Central memory CD8-positive, alpha-beta T cell (primary cell): ENCODE results near the gene OTUB2.

Experiments used
- ATAC-seq: fragments of 150-1000 bp; cut with Tn5 transposase; replicated peaks from 2 replicates; pipeline ENCODE4 v1.10.0; 2022; ENCODE audit warnings: mild to moderate bottlenecking, moderate FRiP score, moderate number of reproducible peaks; ENCODE audit not compliant: poor library complexity, severe bottlenecking; ENCODE audit errors: extremely low read depth
- DNase-seq, 2 donors: peaks; one replicate each; pipeline ENCODE4 v3.0.0; 2021; ENCODE audit warnings: low spot score in 2 of 2
- H3K27ac Mint-ChIP-seq: one replicate; pipeline ENCODE4 v1.8.0; 2022; ENCODE audit warnings: low read depth, mild to moderate bottlenecking, moderate library complexity, mixed read lengths
- H3K27me3 Mint-ChIP-seq: one replicate; pipeline ENCODE4 v1.8.0; 2022; ENCODE audit warnings: mixed read lengths
- H3K36me3 Mint-ChIP-seq: one replicate; pipeline ENCODE4 v1.8.0; 2022; ENCODE audit warnings: mild to moderate bottlenecking, moderate library complexity, mixed read lengths; ENCODE audit not compliant: insufficient read depth
- H3K4me1 Mint-ChIP-seq: one replicate; pipeline ENCODE4 v1.8.0; 2022; ENCODE audit warnings: mixed read lengths
- H3K4me3 Mint-ChIP-seq: one replicate; pipeline ENCODE4 v1.8.0; 2022; ENCODE audit warnings: mild to moderate bottlenecking, moderate library complexity, mixed read lengths
- H3K9me3 Mint-ChIP-seq: one replicate; pipeline ENCODE4 v1.8.0; 2022; ENCODE audit warnings: mixed read lengths

OTUB2 gene

DNA sequence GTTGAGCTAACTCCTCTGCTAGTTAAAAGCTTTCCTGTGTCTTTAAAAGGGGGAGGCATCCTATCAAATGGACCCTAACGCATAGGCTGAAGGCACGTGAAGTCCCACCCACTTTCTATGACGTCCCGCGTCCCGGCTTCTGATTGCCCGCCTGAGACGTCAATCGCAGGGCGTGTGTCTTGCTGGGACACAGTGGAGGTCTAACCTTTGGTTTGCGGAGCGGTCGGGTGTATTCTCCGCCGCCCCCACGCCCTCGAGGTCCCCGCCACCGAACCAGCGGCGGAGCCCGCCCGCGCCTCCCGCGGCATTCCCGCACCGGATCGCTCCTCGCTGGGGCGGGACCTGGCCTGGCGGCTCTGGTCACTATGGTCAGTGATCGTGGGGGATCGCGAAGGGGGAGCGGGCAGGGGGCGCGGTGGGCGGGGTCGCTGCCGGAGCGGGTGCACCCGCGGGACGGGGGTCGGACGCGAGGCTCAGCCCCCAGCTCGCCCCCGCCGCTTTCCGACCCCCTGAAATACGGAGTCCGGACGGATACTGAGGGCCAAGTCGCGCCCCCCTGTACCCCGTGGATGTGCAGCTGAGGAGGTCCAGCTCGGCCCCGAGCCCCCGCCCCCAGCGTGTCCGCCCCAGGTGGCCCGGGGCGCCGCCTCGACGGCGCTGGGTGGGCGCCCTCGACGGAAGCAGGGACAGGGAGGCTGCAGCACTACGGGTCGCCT lies at the start of gene OTUB2:
Gene OTUB2, plus strand, starts transcription at position 168 of the 716 bp plus-strand sequence. Its CDS starts 198 bp downstream, at position 366.
- H3K27me3 Mint-ChIP-seq: peaks cover 27% of the 10 kb centered on the region
- H3K4me1 Mint-ChIP-seq: peaks cover 12% of the 10 kb centered on the region
- H3K4me3 Mint-ChIP-seq: peak within 1 kb of the TSS; percentile 73
- no peak within 1 kb of the TSS for H3K27ac Mint-ChIP-seq
- no peaks in the 10 kb centered on the region for H3K9me3 Mint-ChIP-seq
- H3K36me3 Mint-ChIP-seq: peaks cover 3% of the 10 kb centered on the region
- DNase-seq (peak; percentile 95 to 96), ATAC-seq (peak; percentile 100)

DNA sequence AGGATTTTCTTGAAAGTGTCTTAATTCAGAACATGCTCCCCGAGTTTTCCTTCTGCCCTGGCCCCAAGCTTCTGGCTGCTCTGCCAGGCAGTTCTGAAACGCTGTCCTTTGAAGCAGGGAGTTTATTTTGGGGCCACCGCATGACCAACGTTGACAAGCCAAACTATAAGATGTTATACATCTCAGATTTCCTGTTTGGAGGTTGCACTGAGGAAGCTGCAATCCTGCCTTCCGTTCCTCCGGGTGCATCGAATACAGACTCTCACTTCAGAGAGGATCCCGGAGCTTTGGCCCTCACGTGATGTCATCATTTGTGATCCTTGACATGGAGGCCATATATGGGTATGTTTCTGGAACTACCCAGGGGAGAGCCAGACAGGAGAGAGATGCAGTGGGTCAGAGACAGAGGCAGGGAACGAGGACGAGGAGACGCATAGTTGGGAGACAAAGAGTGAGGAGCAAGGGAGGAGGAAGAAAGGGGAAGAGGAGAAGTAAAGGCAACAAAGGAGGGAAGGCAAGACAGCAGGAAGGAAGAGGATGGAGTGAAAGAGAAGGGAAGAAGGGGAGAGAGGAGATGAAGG lies 49.6 kb upstream of the OTUB2 start, which contains the start of gene ASB2:
Gene ASB2, minus strand, starts transcription at position 94 of the 581 bp plus-strand sequence. CDS start 12,031 bp downstream, outside the sequence.
- Mint-ChIP-seq H3K36me3 (peaks cover 9% of the 10 kb centered on the region), H3K27ac (peak within 1 kb of the TSS; percentile 83), H3K4me3 (peak within 1 kb of the TSS; percentile 65), H3K9me3 (peaks cover 5% of the 10 kb centered on the region), H3K27me3 (no peaks in the 10 kb centered on the region), H3K4me1 (peaks cover 56% of the 10 kb centered on the region)
- ATAC-seq (no peak), DNase-seq (no peak)

DNA sequence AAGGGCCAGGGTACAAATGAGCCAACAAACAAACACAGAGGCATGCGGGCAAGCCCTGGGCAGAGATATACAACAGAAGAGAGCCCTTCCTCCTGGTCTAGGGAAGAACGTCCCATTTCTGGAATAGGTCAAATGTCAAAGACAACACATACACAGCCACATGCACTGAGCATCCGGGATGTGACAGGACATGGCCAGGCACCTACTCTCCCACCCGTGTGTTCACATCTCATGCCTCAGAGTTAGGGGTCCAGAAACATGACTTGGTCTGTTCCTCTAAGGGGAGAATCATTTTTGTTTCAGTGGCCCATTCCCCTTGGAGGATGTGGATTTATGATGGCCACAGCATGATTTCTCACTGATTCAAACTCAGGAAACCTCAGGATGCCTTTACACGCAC lies 49.0 kb upstream of the OTUB2 start:
- Mint-ChIP-seq H3K27me3 (no peaks in the 10 kb centered on the region), H3K4me1 (peaks cover 50% of the 10 kb centered on the region), H3K4me3 (peak overlapping the region; percentile 65), H3K36me3 (peaks cover 9% of the 10 kb centered on the region), H3K9me3 (peaks cover 5% of the 10 kb centered on the region), H3K27ac (peak overlapping the region; percentile 83)
- DNase-seq (no peak), ATAC-seq (no peak)

DNA sequence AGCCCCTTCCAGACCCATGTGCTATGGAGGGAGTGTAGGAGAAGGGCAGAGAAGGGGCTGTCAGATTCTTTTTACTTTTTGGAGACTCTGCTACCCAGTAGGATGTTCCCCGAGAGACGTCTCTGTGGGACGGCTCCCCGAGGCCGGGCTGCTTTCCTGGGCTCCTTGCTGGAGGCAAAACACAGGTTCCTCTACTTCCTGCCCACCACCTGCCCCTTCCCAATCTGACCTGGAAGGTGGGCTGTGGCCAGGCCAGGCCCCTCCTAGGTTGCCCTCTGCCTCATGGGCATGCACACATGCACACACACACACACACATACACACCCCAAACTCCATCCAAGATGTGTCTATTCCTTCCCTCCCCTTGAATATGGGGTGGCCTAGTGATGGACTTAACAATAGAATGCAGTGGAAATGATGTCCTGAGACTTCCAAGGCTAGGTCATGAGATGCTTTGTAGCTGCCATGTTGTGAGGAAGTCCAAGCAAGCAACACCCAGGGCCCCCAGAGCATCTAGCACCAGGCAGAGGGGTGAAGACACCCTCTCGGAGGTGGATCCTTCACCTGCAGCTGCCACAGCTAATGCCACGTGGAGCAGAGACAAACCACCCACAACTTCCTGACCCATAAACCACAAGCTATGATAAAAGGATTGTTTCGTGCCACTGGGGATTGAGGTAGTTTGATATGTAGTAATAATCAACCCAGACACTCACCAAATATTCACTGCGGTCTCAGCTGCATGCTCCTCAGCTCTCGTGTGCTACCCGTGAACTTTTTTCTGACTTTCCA lies 48.2 kb upstream of the OTUB2 start:
- H3K36me3 Mint-ChIP-seq: peaks cover 9% of the 10 kb centered on the region
- peak; percentile 93 for ATAC-seq
- peak; percentile 42 to 70 for DNase-seq
- peaks cover 5% of the 10 kb centered on the region for H3K9me3 Mint-ChIP-seq
- peaks cover 48% of the 10 kb centered on the region for H3K4me1 Mint-ChIP-seq
- no peaks in the 10 kb centered on the region for H3K27me3 Mint-ChIP-seq
- peak overlapping the region; percentile 65 for H3K4me3 Mint-ChIP-seq
- H3K27ac Mint-ChIP-seq: peak overlapping the region; percentile 83

DNA sequence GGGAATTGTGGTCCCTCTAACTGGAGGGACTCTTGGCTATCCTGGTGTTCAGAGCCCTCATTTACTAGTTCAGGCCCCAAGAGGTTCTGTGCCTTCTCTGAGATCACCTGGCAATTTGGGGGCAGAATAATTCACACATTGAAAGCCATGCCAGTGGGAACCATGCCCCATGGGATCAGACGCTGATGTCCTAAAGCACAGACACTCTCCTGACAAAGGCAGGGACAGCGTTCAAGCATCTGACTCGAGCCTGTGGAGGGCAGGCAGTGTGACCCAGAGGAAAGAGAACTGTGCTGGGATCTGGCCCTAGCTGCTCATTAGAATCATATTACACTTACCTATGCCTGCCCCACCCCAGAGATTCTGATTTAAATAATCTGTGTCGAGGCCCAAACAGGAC lies 47.4 kb upstream of the OTUB2 start:
- peaks cover 9% of the 10 kb centered on the region for H3K36me3 Mint-ChIP-seq
- peaks cover 5% of the 10 kb centered on the region for H3K9me3 Mint-ChIP-seq
- peak overlapping the region; percentile 83 for H3K27ac Mint-ChIP-seq
- H3K4me3 Mint-ChIP-seq: peak overlapping the region; percentile 65
- H3K4me1 Mint-ChIP-seq: peaks cover 48% of the 10 kb centered on the region
- DNase-seq (no peak), ATAC-seq (peak; percentile 10)
- no peaks in the 10 kb centered on the region for H3K27me3 Mint-ChIP-seq

DNA sequence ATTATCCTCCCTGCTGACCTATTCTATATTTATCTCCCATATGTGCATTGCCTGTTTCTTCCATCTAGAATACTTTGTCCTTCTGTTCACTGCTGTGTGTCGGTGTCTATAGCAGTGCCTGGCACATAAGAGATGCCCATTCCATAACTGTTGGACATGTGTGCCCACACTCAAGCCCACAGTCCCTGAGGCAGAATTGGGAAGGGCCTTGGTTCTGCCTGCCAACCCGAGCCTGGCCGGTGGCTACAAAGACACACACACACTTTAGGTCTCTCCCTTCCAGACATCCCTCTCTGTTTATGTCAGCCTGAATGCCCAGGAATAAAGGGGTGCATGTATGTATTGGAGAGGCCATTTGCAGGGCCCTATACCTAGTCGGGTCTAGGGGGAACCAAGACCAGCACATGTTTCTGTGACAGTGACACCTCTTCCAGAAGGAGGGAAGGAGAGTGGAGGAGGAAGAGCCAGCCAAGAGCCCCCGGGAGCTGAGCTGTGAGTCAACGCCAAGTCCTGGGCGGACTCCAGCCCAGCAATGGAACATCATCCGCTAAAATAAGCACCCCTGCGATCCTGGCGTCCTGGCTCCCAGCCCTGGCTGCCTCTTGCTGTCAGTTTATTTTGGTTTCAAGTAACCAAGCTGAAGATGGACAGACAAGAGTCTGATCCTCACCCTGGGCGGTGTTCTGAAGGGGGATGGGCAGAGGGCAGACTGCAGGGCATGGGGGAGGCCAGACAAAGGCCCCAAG lies 45.5 kb upstream of the OTUB2 start:
- no peak for DNase-seq
- peaks cover 44% of the 10 kb centered on the region for H3K4me1 Mint-ChIP-seq
- ATAC-seq: no peak
- peaks cover 9% of the 10 kb centered on the region for H3K36me3 Mint-ChIP-seq
- H3K27ac Mint-ChIP-seq: peak overlapping the region; percentile 42
- H3K9me3 Mint-ChIP-seq: peaks cover 5% of the 10 kb centered on the region
- H3K27me3 Mint-ChIP-seq: peaks cover 8% of the 10 kb centered on the region
- no peak overlapping the region for H3K4me3 Mint-ChIP-seq

DNA sequence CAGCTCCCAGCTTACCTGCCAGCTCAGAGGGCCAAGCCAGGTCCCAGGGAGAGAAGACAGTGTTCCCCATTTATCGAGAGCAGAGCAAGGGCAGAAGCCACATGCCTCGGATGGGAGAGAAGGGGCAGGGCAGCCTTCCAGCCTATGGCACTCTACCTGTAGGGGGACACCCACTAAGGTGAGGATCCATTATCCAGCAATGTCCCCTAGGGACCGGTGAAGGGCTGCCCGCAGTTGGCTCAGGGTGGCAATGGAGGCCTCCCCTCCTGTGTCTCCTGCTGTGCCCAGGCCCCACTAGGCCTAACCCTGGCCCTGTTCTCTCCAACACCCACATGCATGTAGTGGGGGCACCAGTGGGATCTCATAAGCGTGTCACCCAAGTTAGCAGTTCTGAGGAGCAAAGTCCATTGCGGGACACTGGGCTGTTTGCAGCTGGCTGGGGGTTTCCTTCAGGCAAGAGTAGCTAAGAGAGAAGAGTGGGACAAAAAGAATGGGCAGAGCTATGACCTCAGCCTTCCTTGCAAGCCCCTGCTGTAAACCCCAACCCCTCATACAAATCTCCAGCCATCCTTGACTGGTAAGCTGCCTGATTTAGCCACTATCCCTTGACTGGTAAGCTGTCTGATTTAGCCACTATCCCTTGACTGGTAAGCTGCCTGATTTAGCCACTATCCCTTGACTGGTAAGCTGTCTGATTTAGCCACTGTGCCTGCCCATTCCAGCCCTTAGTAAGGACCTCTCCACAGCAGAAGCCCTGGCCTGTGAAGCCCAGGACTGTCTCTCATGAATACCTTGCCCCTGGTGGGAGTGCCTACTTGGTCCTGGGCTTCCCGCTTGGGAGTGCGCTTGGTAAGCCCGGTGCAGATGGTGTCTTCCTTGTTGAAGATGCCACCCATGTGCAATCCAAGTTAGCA lies 44.6 kb upstream of the OTUB2 start:
- Mint-ChIP-seq H3K27me3 (peaks cover 8% of the 10 kb centered on the region), H3K36me3 (peaks cover 9% of the 10 kb centered on the region), H3K4me3 (no peak overlapping the region), H3K27ac (no peak overlapping the region), H3K4me1 (peaks cover 36% of the 10 kb centered on the region), H3K9me3 (peaks cover 4% of the 10 kb centered on the region)
- DNase-seq (no peak), ATAC-seq (no peak)

DNA sequence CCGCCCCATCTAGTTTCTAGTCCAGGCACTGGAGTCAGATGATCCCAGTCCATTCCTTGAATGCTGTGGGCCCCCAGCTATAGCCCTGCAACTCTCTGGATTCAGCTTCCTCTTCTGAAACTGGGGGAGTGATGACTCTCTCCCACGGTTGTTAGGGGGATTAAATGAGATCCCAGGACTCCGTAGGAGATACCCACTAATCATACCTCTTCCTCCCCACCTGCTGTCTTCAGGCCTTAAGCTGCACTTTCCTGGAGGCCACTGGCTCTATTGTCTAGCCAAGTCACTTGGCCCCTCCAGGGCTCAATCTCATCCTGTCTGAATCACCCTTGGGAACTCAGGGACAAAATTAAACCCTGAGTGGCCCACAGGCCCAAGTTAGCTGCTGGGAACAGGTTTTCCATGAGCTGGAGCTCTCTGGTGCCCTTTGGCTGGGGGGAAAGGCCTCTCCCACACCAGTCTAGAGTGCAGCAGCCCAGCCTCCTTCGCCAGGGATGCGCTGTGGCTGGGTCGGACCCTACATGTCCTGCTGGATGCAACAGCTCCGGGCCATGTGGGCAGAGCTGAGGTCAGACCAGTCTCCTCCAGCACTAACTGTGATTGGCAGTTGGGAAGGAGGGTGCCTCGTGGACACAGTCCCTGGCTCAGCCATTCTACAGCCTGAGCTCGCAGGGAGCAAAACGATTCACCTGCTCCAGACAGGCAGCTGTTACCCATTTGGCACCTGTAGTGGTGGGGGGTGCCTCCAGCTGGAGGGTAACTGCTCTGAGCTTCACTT lies 43.7 kb upstream of the OTUB2 start:
- H3K4me3 Mint-ChIP-seq: no peak overlapping the region
- H3K9me3 Mint-ChIP-seq: no peaks in the 10 kb centered on the region
- H3K4me1 Mint-ChIP-seq: peaks cover 28% of the 10 kb centered on the region
- DNase-seq (no peak), ATAC-seq (no peak)
- peaks cover 9% of the 10 kb centered on the region for H3K36me3 Mint-ChIP-seq
- no peak overlapping the region for H3K27ac Mint-ChIP-seq
- H3K27me3 Mint-ChIP-seq: peaks cover 8% of the 10 kb centered on the region

DNA sequence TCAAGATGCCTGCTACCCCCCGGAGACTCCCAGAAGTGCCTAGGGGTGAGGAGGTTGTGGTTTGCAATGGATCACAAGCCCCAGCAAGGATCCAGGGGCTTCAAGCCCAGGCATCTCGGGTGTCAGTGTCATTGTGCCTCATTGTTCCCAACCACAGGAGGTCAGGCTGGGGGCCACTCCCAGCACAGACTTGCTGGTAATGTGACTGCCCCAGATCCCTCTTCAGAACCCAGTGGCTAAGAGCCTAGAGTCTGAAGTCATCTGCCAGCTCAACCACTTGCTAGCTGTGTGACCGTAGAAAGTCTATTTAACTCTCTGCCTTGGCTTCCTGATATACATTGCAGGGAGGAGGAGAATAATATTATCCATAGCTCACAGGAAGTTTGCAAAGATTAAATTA lies 42.1 kb upstream of the OTUB2 start:
- no peaks in the 10 kb centered on the region for H3K9me3 Mint-ChIP-seq
- H3K4me1 Mint-ChIP-seq: peaks cover 11% of the 10 kb centered on the region
- no peak overlapping the region for H3K27ac Mint-ChIP-seq
- ATAC-seq (no peak), DNase-seq (no peak)
- peaks cover 8% of the 10 kb centered on the region for H3K27me3 Mint-ChIP-seq
- H3K4me3 Mint-ChIP-seq: no peak overlapping the region
- H3K36me3 Mint-ChIP-seq: peaks cover 3% of the 10 kb centered on the region

DNA sequence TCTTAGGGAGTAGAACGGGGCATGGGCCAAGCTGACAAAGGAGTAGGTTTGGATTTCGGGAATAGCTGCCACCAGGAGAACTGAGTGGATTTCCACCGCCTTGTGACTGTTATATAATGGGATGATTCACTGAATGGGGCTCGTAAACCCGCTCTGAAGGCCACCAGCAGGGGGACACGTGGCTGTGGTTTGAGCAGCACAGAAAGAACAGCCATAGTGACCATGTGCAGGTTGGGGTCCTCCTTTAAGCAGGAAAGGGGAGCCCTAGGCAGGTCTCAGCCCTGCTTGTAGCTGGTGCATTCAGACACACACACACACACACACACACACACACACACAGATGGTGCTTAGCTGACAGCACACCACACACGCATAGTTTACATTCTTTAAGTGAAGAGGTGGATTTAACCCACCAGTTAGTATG lies 41.1 kb upstream of the OTUB2 start:
- Mint-ChIP-seq H3K9me3 (no peaks in the 10 kb centered on the region), H3K4me1 (peaks cover 8% of the 10 kb centered on the region), H3K27ac (no peak overlapping the region), H3K27me3 (peaks cover 8% of the 10 kb centered on the region), H3K36me3 (peaks cover 3% of the 10 kb centered on the region), H3K4me3 (no peak overlapping the region)
- ATAC-seq (no peak), DNase-seq (no peak)

DNA sequence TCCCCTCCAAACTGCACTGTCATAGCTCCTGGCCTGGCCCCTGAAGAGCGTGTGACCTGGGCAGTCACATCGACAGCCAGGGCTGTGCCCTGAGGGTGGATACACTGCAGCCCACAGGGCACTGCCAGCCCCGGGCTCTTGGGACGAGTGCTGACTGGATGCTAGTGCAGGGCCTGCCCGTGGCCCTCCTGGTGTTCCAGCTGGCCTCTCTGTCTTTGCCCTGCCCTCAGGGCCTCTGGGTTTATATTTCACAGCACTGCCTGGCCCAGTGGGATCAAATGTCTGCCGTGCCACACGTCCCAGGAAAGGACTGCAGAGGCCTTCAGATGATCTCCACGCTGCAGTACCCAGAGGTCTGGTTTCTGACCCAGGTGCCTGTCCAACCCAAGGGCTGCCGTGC lies 39.2 kb upstream of the OTUB2 start:
- DNase-seq: no peak
- no peak overlapping the region for H3K27ac Mint-ChIP-seq
- H3K27me3 Mint-ChIP-seq: peaks cover 8% of the 10 kb centered on the region
- H3K36me3 Mint-ChIP-seq: no peaks in the 10 kb centered on the region
- no peaks in the 10 kb centered on the region for H3K4me1 Mint-ChIP-seq
- H3K4me3 Mint-ChIP-seq: no peak overlapping the region
- ATAC-seq: no peak
- no peaks in the 10 kb centered on the region for H3K9me3 Mint-ChIP-seq
